ENCODE results near the gene PWWP2B.

- TF ChIP-seq CEBPB (IDR thresholded peaks at IDR 0.05; ENCODE audit: low read depth, low read length) (no peak), CTCF (conservative IDR thresholded peaks at IDR 0.05; ENCODE audit: low read depth, low read length) (no peak), POLR2A (IDR thresholded peaks at IDR 0.05; ENCODE audit: low read depth, low read length) (no peak), NFE2L2 (IDR thresholded peaks at IDR 0.05; ENCODE audit: low read depth, low read length) (no peak)
Observed at GRCh38 chr10:132361581-132362101, 35.4 kb upstream of the PWWP2B start.

Measured in IMR-90 (cell line).